ENCODE measurements around the gene KHK. TPM values are rescaled to one million over a fixed set of nuclear protein-coding genes. Genes with fewer than 3 reads are reported as not detected.

The KHK gene
- 1 to 10 TPM; 2.5 to 5.1 TPM for total RNA-seq

DNA sequence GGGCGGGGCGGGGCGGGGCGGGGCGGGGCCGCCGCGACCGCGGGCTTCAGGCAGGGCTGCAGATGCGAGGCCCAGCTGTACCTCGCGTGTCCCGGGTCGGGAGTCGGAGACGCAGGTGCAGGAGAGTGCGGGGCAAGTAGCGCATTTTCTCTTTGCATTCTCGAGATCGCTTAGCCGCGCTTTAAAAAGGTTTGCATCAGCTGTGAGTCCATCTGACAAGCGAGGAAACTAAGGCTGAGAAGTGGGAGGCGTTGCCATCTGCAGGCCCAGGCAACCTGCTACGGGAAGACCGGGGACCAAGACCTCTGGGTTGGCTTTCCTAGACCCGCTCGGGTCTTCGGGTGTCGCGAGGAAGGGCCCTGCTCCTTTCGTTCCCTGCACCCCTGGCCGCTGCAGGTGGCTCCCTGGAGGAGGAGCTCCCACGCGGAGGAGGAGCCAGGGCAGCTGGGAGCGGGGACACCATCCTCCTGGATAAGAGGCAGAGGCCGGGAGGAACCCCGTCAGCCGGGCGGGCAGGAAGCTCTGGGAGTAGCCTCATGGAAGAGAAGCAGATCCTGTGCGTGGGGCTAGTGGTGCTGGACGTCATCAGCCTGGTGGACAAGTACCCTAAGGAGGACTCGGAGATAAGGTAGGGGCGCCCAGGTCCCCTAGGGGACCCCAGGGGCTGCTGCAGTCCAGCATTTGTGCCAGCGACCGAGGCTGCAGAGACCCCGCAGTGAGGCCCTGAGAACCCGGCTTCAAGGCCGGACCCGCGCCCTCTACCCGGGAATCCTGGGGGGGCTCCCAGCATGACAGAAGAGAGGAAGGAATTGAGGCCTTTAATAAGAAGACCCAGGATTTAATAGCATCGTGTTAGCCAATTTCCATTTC lies at the start of gene KHK:
KHK (plus strand) TSS at position 49 of the 870 bp plus-strand sequence; CDS start at position 537, 488 bp downstream.
- DNase-seq (ENCODE audit: low spot score) (no peak), ATAC-seq (peak in 1 of 2 donors; percentile 0)
- Mint-ChIP-seq H3K36me3 (no peaks in the 10 kb centered on the region), H3K27ac (peak within 1 kb of the TSS; percentile 82 to 85), H3K4me3 (peak within 1 kb of the TSS; percentile 81), H3K4me1 (ENCODE audit: low read depth in 2 of 2) (peaks cover 7 to 23% of the 10 kb centered on the region in 2 donors), H3K9me3 (no peaks in the 10 kb centered on the region), H3K27me3 (no peaks in the 10 kb centered on the region)

DNA sequence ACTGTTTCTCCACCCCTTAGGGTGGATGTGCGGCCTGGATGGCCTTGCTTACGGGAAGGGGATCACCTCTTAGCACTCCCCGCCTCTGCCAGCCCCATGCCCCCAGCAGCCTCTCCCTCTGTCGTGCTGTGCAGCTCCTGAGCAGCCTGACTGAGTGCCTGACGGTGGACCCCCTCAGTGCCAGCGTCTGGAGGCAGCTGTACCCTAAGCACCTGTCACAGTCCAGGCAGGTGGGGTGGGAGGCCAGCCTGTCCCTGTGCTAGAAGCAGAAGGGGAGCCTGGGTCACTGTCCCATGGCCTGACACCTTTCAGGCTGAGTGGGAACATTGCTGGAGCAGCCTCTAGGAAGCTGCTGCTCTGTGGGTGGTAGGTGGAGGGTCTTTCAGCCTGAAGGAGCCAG lies 48.6 kb upstream of the KHK start:
- no peak overlapping the region for H3K4me3 Mint-ChIP-seq
- peaks cover 19% of the 10 kb centered on the region for H3K36me3 Mint-ChIP-seq
- DNase-seq (ENCODE audit: low spot score) (no peak), ATAC-seq (no peak)
- no peaks in the 10 kb centered on the region for H3K27me3 Mint-ChIP-seq
- no peak overlapping the region for H3K27ac Mint-ChIP-seq
- peaks cover 25 to 28% of the 10 kb centered on the region in 2 donors for H3K4me1 Mint-ChIP-seq (ENCODE audit: low read depth in 2 of 2)
- H3K9me3 Mint-ChIP-seq, result no peaks in the 10 kb centered on the region

DNA sequence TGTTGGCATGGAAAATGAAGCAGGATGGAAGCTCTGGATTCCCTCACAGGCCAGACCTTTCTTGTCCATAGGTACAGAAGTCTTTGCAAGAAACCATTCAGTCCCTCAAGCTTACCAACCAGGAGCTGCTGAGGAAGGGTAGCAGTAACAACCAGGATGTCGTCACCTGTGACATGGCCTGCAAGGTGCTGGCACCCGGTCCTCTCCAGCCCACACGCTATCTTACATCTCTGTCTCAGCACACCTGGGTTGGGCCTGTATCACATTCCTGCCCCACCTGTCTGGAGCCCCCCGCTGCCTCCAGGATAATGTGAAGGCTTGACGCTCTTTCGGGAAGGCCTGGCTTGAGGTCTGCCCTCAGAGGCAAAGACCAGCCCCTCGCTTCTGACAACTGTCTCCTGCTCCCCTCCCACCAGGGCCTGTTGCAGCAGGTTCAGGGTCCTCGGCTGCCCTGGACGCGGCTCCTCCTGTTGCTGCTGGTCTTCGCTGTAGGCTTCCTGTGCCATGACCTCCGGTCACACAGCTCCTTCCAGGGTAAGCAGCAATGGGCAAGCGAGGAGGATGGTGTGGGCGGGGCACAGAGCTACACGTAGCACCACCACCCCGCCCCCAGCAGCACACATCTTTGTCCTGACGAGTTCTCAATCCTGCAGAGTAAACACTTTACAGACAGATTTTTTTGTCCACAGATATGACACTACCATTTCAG lies 47.8 kb upstream of the KHK start:
- Mint-ChIP-seq H3K9me3 (no peaks in the 10 kb centered on the region), H3K27me3 (no peaks in the 10 kb centered on the region), H3K36me3 (peaks cover 19% of the 10 kb centered on the region), H3K4me1 (ENCODE audit: low read depth in 2 of 2) (peaks cover 19 to 21% of the 10 kb centered on the region in 2 donors), H3K4me3 (no peak overlapping the region), H3K27ac (no peak overlapping the region)
- ATAC-seq (no peak), DNase-seq (ENCODE audit: low spot score) (no peak)

DNA sequence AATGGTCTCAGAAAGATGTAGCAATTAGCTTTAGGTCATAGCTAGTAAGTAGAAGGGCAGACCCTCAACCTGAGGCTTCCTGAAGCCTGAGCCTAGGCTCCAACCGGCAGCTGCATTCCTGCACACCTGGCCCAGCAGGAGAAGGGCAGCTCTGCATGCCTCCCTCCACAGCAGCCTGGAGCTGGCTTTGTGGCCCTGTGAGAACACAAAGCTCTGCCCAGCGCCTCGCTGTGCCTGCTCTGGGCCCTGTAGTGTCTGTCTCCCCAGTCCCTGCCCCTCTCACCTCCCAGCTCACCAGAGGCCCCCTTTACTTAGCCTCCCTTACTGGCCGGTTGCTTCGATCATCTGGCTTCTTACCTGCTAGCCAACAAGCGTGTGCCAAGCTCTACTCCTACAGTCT lies 47.1 kb upstream of the KHK start:
- no peaks in the 10 kb centered on the region for H3K9me3 Mint-ChIP-seq
- H3K4me3 Mint-ChIP-seq, result no peak overlapping the region
- H3K27ac Mint-ChIP-seq, result no peak overlapping the region
- peaks cover 12 to 16% of the 10 kb centered on the region in 2 donors for H3K4me1 Mint-ChIP-seq (ENCODE audit: low read depth in 2 of 2)
- H3K27me3 Mint-ChIP-seq, result no peaks in the 10 kb centered on the region
- peaks cover 19% of the 10 kb centered on the region for H3K36me3 Mint-ChIP-seq
- ATAC-seq (no peak), DNase-seq (ENCODE audit: low spot score) (no peak)

DNA sequence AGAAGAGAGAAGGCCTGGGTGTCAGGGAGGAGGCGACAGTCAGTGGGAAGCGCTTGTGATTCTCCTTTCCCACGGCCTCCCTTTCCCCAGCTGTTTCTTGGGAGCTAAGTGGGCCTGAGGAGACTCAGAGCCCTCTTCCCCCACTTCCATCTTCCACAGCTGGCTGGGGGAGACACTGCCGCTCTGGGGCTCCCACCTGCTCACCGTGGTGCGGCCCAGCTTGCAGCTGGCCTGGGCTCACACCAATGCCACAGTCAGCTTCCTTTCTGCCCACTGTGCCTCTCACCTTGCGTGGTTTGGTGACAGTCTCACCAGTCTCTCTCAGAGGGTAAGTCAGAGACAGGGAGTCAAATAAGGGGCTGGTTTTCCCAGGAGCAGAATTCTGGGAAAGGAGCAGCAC lies 46.7 kb upstream of the KHK start:
- H3K4me1 Mint-ChIP-seq (ENCODE audit: low read depth in 2 of 2), result peaks cover 12 to 15% of the 10 kb centered on the region in 2 donors
- no peak for ATAC-seq
- DNase-seq (ENCODE audit: low spot score), result no peak
- no peaks in the 10 kb centered on the region for H3K27me3 Mint-ChIP-seq
- no peak overlapping the region for H3K27ac Mint-ChIP-seq
- H3K9me3 Mint-ChIP-seq, result no peaks in the 10 kb centered on the region
- no peak overlapping the region for H3K4me3 Mint-ChIP-seq
- peaks cover 19% of the 10 kb centered on the region for H3K36me3 Mint-ChIP-seq

DNA sequence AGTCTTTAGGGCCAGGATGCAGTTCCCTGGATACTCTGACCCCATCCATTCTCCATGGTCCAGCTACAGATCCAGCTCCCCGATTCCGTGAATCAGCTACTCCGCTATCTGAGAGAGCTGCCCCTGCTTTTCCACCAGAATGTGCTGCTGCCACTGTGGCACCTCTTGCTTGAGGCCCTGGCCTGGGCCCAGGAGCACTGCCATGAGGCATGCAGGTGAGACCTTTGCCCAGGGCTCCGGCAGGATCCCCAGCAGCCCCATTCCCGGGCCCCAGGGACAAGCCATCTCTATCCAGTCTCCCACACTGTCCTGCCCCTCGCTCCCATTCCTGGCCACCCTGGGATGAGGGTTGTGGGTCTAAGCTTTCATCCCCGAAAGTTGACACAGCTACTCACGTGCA lies 46.3 kb upstream of the KHK start:
- DNase-seq (ENCODE audit: low spot score), result no peak
- Mint-ChIP-seq H3K27ac (peak overlapping the region in 1 of 2 donors; percentile 73), H3K36me3 (peaks cover 19% of the 10 kb centered on the region), H3K4me3 (no peak overlapping the region), H3K4me1 (ENCODE audit: low read depth in 2 of 2) (peaks cover 11 to 12% of the 10 kb centered on the region in 2 donors), H3K9me3 (no peaks in the 10 kb centered on the region), H3K27me3 (no peaks in the 10 kb centered on the region)
- ATAC-seq, result no peak

DNA sequence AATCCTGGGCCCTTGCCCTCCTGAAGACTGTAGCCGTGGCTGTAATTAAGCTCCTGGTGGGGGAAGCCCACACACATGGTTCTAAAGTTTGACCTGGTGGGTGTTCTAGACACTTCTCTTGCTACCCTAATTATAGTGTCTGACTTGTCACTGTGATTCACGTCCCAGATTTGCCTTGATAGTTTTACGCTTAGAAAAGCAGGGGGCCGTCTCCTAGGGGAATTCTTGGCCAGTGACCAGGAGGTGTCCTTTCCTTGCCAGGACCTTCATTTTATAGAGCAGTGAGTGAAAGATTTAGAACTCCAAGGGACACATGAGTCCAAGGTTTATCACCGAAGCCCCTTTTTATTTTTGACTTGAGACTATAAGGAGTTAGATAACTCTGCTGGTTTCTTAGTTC lies 44.8 kb upstream of the KHK start:
- no peak for DNase-seq (ENCODE audit: low spot score)
- no peak overlapping the region for H3K4me3 Mint-ChIP-seq
- ATAC-seq, result no peak
- peaks cover 19% of the 10 kb centered on the region for H3K36me3 Mint-ChIP-seq
- peaks cover 9 to 12% of the 10 kb centered on the region in 2 donors for H3K4me1 Mint-ChIP-seq (ENCODE audit: low read depth in 2 of 2)
- no peaks in the 10 kb centered on the region for H3K27me3 Mint-ChIP-seq
- H3K9me3 Mint-ChIP-seq, result no peaks in the 10 kb centered on the region
- peak overlapping the region; percentile 59 to 73 for H3K27ac Mint-ChIP-seq

DNA sequence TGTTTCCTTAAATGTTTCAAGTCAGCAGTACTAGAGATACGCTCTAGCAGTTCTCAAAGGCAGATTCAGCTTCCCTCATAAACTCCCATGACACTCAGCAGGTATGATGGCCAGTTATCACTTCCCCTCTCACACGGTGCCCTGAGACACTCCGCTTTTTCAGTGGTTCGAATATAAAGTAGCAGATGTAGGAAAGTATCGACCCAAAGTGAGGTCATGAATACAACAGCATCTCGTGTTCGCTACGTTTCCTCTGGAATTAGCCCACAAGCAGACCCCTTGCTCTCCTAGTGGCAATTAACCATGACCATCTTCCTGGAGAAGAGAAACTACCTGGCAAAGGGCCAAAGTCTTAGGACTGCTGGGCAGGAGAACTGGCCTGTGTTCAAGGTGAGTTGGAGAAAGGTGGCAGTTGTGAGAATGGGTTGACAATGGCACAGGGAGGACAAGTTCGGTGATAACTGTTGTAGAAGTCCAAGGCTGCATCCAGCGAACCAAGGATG lies 44.4 kb upstream of the KHK start:
- no peak for DNase-seq (ENCODE audit: low spot score)
- Mint-ChIP-seq H3K9me3 (no peaks in the 10 kb centered on the region), H3K27me3 (no peaks in the 10 kb centered on the region), H3K27ac (peak overlapping the region; percentile 59 to 73), H3K4me1 (ENCODE audit: low read depth in 2 of 2) (peaks cover 9 to 12% of the 10 kb centered on the region in 2 donors), H3K36me3 (peaks cover 19% of the 10 kb centered on the region), H3K4me3 (no peak overlapping the region)
- no peak for ATAC-seq

DNA sequence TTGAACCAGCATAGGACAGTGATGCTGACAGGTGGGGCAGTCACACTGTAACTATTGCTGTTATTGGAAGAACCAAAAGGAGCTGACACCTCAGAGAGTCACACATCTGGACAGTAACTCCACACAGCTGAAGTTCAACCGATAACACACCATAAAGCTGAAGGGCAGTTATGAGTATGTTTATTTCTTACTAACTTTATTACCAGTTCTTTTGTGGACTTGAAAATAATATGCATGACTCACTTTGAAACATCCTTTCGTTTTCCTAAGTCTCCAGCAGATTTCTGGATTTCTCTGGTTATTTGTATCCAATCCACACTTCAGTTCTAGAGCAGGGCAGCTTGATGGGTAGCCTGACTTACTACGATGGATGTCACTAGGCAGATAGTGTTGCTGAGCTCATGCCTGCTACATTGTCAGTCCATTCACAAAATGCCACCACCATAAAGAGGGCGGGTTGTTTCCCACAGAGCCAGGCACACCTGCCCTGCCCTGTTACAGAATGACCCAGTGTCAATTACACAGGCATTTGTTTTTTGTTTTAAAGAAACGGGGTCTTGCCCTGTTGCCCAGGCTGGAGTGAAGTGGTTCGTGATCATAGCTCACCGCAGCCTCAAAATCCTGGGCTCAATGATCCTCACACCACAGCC lies 43.5 kb upstream of the KHK start:
- H3K4me3 Mint-ChIP-seq, result no peak overlapping the region
- DNase-seq (ENCODE audit: low spot score) (no peak), ATAC-seq (no peak)
- no peaks in the 10 kb centered on the region for H3K27me3 Mint-ChIP-seq
- H3K9me3 Mint-ChIP-seq, result no peaks in the 10 kb centered on the region
- H3K27ac Mint-ChIP-seq, result no peak overlapping the region
- peaks cover 19% of the 10 kb centered on the region for H3K36me3 Mint-ChIP-seq
- H3K4me1 Mint-ChIP-seq (ENCODE audit: low read depth in 2 of 2), result peaks cover 9 to 12% of the 10 kb centered on the region in 2 donors

DNA sequence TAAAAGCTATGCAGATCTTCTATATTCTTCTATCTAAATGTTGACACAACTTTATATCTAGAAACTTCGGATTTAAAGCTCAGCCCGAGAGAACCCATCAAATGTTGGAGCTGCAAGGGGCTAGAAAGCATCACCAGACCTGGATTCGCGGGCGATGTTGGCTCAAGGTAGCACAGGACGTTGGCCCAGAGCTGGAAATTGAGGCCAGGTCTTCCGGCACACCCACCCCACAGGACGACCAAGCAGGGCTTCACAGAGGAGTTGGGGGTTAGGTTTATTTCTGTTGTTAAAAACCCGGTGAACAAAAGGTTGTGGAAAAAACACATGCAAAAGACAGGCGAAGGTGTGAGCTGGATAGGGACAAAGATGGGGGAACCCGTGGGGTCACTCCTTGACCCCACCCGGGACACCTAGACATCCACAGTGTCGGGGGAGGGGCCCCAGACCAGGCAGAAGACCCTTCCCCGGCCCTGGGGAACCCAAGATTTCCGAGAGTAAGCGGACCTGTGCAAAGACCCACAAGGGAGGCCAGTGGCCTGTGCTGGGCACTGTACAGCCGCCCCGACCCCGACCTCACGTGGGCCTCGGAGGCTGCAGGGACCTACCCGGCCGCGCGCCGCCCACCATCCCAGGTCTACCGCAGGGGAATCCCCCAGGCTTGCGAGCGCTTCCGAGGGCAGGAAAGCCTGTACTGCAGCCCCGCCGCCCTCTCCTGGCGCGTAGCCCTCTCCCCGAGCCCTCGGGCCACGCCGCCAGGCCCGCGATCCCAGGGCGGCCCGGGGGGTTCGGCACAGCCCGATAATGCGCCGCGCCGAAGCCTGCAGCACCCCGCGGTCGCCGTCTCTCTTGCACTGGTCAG lies 36.9 kb upstream of the KHK start:
- DNase-seq (ENCODE audit: low spot score) (peak; percentile 87), ATAC-seq (peak; percentile 46 to 49)
- Mint-ChIP-seq H3K36me3 (peaks cover 12% of the 10 kb centered on the region), H3K4me1 (ENCODE audit: low read depth in 2 of 2) (peaks cover 26 to 37% of the 10 kb centered on the region in 2 donors), H3K9me3 (no peaks in the 10 kb centered on the region), H3K27me3 (peaks cover 0 to 2% of the 10 kb centered on the region in 2 donors), H3K27ac (peak overlapping the region; percentile 98 to 100), H3K4me3 (peak overlapping the region; percentile 88)

DNA sequence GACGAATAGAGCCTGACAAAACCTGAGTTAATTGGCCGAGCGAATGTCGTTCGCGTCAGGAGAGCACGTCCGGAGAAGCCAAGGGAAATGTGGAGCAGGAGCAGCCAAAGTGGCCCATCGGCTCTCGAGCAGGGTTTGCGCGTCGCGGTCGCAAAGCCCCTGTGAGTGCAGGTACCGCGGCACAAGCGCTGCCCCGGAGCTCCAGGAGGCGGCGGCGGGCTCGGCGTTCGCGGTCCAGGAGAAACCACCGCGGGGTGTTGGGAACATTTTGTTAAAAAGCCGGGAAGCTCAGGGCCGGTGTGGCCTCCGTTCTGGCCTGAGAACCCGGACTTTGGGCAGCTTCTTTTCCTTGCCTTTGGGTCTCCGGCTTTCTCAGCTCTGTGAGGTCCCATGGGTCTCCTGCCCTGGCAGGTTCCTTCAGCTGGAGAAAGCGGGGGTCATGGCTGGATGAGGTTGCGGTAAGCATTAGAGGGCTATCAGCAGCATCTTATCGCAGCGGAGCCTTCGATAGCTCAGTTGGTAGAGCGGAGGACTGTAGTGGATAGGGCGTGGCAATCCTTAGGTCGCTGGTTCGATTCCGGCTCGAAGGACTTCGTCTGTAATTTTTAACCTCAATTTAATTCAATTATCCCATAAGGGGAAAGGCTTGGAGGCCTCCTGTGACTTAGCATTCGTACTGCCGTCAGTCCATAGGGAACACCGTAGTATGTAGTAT lies 36.1 kb upstream of the KHK start:
- peak overlapping the region; percentile 98 to 100 for H3K27ac Mint-ChIP-seq
- peaks cover 17% of the 10 kb centered on the region for H3K36me3 Mint-ChIP-seq
- ATAC-seq (peak; percentile 83 to 84), DNase-seq (ENCODE audit: low spot score) (peak; percentile 87)
- peak overlapping the region; percentile 88 for H3K4me3 Mint-ChIP-seq
- peaks cover 26 to 37% of the 10 kb centered on the region in 2 donors for H3K4me1 Mint-ChIP-seq (ENCODE audit: low read depth in 2 of 2)
- no peaks in the 10 kb centered on the region for H3K9me3 Mint-ChIP-seq
- peaks cover 0 to 2% of the 10 kb centered on the region in 2 donors for H3K27me3 Mint-ChIP-seq
